A549 (cell line): ENCODE data around the gene CCNB2.
"Not testable (repeated sequence)": the region's sequence is repeated elsewhere in the genome, so short reads cannot be mapped to it uniquely, and the experiment has no call there.

ENCODE experiments used
- PHF8 ChIP-seq: fragments of 200-600 bp; sonication (generic); IDR thresholded peaks from 2 replicates; pipeline ENCODE4 v1.6.1; 2016; ENCODE audit warnings: low read depth, mild to moderate bottlenecking, antibody characterized with exemption, moderate library complexity, borderline replicate concordance
- TP53 ChIP-seq: fragments of 250-450 bp; sonication (Bioruptor Pico); IDR thresholded peaks from 2 replicates; pipeline ENCODE4 v1.5.0; 2021; ENCODE audit warnings: mild to moderate bottlenecking, moderate library complexity
- ZNF302 ChIP-seq: fragments of 250-450 bp; sonication (Bioruptor Pico); IDR thresholded peaks from 2 replicates; pipeline ENCODE4 v1.9.0; 2021; ENCODE audit warnings: inconsistent platforms, mild to moderate bottlenecking, moderate library complexity
- TF ChIP-seq, protein P1 (sequence below): fragments of 150-350 bp; IDR thresholded peaks from 2 replicates; pipeline ENCODE4 v1.6.1; 2014; ENCODE audit warnings: low read depth, mild to moderate bottlenecking, low read length
- TF ChIP-seq, protein P2 (sequence below): fragments of 200-600 bp; sonication (generic); IDR thresholded peaks from 2 replicates; pipeline ENCODE4 v1.6.1; 2016; ENCODE audit warnings: antibody characterized with exemption, mild to moderate bottlenecking, moderate library complexity
- TF ChIP-seq, protein P3 (sequence below): fragments of >200 bp; sonication (Bioruptor Twin); formaldehyde crosslinking; IDR thresholded peaks from 3 replicates; pipeline ENCODE4 v1.5.1; 2016

GRCh38 chr15:59127255-59127654 lies 22.3 kb downstream of the CCNB2 start:
- TF ChIP-seq, protein P1, sequence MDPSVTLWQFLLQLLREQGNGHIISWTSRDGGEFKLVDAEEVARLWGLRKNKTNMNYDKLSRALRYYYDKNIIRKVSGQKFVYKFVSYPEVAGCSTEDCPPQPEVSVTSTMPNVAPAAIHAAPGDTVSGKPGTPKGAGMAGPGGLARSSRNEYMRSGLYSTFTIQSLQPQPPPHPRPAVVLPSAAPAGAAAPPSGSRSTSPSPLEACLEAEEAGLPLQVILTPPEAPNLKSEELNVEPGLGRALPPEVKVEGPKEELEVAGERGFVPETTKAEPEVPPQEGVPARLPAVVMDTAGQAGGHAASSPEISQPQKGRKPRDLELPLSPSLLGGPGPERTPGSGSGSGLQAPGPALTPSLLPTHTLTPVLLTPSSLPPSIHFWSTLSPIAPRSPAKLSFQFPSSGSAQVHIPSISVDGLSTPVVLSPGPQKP: not testable (repeated sequence)
- not testable (repeated sequence) for TF ChIP-seq TP53; PHF8; ZNF302 (CRISPR knock-in tag)
- TF ChIP-seq, protein P2, sequence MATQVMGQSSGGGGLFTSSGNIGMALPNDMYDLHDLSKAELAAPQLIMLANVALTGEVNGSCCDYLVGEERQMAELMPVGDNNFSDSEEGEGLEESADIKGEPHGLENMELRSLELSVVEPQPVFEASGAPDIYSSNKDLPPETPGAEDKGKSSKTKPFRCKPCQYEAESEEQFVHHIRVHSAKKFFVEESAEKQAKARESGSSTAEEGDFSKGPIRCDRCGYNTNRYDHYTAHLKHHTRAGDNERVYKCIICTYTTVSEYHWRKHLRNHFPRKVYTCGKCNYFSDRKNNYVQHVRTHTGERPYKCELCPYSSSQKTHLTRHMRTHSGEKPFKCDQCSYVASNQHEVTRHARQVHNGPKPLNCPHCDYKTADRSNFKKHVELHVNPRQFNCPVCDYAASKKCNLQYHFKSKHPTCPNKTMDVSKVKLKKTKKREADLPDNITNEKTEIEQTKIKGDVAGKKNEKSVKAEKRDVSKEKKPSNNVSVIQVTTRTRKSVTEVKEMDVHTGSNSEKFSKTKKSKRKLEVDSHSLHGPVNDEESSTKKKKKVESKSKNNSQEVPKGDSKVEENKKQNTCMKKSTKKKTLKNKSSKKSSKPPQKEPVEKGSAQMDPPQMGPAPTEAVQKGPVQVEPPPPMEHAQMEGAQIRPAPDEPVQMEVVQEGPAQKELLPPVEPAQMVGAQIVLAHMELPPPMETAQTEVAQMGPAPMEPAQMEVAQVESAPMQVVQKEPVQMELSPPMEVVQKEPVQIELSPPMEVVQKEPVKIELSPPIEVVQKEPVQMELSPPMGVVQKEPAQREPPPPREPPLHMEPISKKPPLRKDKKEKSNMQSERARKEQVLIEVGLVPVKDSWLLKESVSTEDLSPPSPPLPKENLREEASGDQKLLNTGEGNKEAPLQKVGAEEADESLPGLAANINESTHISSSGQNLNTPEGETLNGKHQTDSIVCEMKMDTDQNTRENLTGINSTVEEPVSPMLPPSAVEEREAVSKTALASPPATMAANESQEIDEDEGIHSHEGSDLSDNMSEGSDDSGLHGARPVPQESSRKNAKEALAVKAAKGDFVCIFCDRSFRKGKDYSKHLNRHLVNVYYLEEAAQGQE: not testable (repeated sequence)
- TF ChIP-seq, protein P3, sequence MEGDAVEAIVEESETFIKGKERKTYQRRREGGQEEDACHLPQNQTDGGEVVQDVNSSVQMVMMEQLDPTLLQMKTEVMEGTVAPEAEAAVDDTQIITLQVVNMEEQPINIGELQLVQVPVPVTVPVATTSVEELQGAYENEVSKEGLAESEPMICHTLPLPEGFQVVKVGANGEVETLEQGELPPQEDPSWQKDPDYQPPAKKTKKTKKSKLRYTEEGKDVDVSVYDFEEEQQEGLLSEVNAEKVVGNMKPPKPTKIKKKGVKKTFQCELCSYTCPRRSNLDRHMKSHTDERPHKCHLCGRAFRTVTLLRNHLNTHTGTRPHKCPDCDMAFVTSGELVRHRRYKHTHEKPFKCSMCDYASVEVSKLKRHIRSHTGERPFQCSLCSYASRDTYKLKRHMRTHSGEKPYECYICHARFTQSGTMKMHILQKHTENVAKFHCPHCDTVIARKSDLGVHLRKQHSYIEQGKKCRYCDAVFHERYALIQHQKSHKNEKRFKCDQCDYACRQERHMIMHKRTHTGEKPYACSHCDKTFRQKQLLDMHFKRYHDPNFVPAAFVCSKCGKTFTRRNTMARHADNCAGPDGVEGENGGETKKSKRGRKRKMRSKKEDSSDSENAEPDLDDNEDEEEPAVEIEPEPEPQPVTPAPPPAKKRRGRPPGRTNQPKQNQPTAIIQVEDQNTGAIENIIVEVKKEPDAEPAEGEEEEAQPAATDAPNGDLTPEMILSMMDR: not testable (repeated sequence)
